Measurements from ENCODE around the gene SPACA4. TPM values are rescaled to one million over a fixed set of nuclear protein-coding genes. Genes with fewer than 3 reads are reported as not detected.

SPACA4 gene
- total and polyA plus RNA-seq, 9 of the 15 experiments (the other 6 are each of a cell fraction or from before 2014, with no cell fraction given) = not detected

GRCh38 chr19:48588670-48589401, 17.7 kb upstream of the SPACA4 start (continued):
- TF ChIP-seq ATF3 (IDR thresholded peaks at IDR 0.05) (peak; percentile 62; the same call in 1 of the 2 replicates), ATF3 (CRISPR knock-in tag; conservative IDR thresholded peaks at IDR 0.05) (0 out of 2 replicates have a peak, but pooled peaks have one; percentile 33), ZNF263 (CRISPR knock-in tag; IDR thresholded peaks at IDR 0.05; ENCODE audit: borderline replicate concordance) (peak; percentile 96; the same call in 1 of the 2 replicates), RAD51 (IDR thresholded peaks at IDR 0.05; ENCODE audit: borderline replicate concordance, low read depth) (peak; percentile 23; the same call in 1 of the 2 replicates), ZNF668 (CRISPR knock-in tag; IDR thresholded peaks at IDR 0.05) (0 out of 2 replicates have a peak, but pooled peaks have one; percentile 26), CUX1 (CRISPR knock-in tag; IDR thresholded peaks at IDR 0.05) (no peak), HOXB6 (CRISPR knock-in tag; IDR thresholded peaks at IDR 0.05; ENCODE audit: borderline replicate concordance) (no peak), PTRF (tag; IDR thresholded peaks at IDR 0.05) (no peak), CREB3L1 (IDR thresholded peaks at IDR 0.05; ENCODE audit: borderline replicate concordance, low read depth) (no peak; the same call in 1 of the 2 replicates), EHMT2 (IDR thresholded peaks at IDR 0.05) (0 out of 2 replicates have a peak, but pooled peaks have one; percentile 7), CCAR2 (IDR thresholded peaks at IDR 0.05; ENCODE audit: low read depth, low read length) (no peak), CSDE1 (IDR thresholded peaks at IDR 0.05) (no peak; a peak in 1 of 4 replicates), ETV5 (CRISPR knock-in tag; IDR thresholded peaks at IDR 0.05; ENCODE audit: low read depth) (peak; percentile 72), THRB (CRISPR knock-in tag; conservative IDR thresholded peaks at IDR 0.05) (0 out of 2 replicates have a peak, but pooled peaks have one; percentile 24), TAL1 (IDR thresholded peaks at IDR 0.05) (peak; percentile 26; the same call in 1 of the 2 replicates), NR1H2 (CRISPR knock-in tag; IDR thresholded peaks at IDR 0.05) (peak; percentile 83), MBD2 (IDR thresholded peaks at IDR 0.05; ENCODE audit: borderline replicate concordance, low read depth) (no peak), ZNF184 (CRISPR knock-in tag; IDR thresholded peaks at IDR 0.05) (no peak)
